Rectal smooth muscle tissue (tissue), 1 donor: Measurements from ENCODE around the gene RGS16.

Experiments
- H3K27ac ChIP-seq: one replicate; pipeline ENCODE4 v1.7.0; 2013; ENCODE audit warnings: low read depth, low read length, inconsistent platforms
- H3K27me3 ChIP-seq: one replicate; pipeline ENCODE4 v1.7.0; 2013; ENCODE audit warnings: low read length; ENCODE audit not compliant: control insufficient read depth, insufficient read depth
- H3K36me3 ChIP-seq: one replicate; pipeline ENCODE4 v1.7.0; 2013; ENCODE audit warnings: low read length; ENCODE audit not compliant: control insufficient read depth, insufficient read depth
- H3K4me1 ChIP-seq: one replicate; pipeline ENCODE4 v1.7.0; 2013; ENCODE audit warnings: low read length; ENCODE audit not compliant: control insufficient read depth, insufficient read depth
- H3K4me3 ChIP-seq: one replicate; pipeline ENCODE4 v1.7.0; 2013; ENCODE audit warnings: low read length
- H3K9ac ChIP-seq: one replicate; pipeline ENCODE4 v1.7.0; 2013; ENCODE audit warnings: low read length

RGS16 gene

DNA sequence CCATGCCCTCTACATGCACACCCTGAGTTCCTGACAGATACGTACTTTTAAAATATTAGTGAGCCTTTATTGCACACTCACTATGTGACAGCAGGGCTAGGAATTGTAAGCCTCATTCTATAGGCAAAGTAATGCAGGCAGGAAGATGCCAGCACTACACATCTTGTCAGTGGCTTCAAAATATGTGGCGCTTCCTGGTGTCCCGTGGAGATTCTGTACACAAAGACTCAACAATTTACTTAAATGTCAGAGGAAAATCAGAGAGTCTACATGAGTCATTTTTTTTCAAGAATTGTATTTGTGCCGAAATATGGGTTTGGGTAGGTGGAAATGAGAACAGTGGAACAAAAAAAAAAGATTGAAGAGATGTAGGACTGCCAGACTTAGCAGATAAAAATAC lies 42.7 kb downstream of the RGS16 start:
- Histone ChIP-seq H3K9ac (no peak overlapping the region), H3K27ac (no peak overlapping the region), H3K4me1 (no peaks in the 10 kb centered on the region), H3K36me3 (no peaks in the 10 kb centered on the region), H3K4me3 (no peak overlapping the region), H3K27me3 (no peaks in the 10 kb centered on the region)

GRCh38 chr1:182560392-182560984 lies 43.7 kb downstream of the RGS16 start:
- Histone ChIP-seq H3K4me1 (no peaks in the 10 kb centered on the region), H3K36me3 (no peaks in the 10 kb centered on the region), H3K27ac (no peak overlapping the region), H3K27me3 (no peaks in the 10 kb centered on the region), H3K9ac (no peak overlapping the region), H3K4me3 (no peak overlapping the region)

DNA sequence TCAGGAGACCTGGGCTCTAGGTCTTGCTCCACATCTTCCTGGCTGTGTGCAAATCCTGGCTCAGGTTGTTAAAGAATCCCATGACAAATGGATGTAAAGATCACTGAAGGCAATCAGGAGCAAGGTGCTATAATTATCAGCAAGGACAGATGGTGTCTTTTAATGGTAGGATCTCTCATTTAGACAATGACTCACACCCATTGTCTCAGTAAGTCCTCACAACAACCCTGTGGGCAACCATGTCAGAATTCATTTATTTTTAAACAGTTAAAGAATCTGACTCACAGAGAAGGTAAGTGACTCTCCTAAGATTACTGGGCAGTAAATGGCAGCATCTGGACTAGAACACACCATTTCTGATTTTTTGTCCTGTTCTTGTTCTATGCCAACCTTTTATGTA lies 47.9 kb downstream of the RGS16 start:
- Histone ChIP-seq H3K4me3 (no peak overlapping the region), H3K36me3 (no peaks in the 10 kb centered on the region), H3K9ac (no peak overlapping the region), H3K27ac (no peak overlapping the region), H3K27me3 (no peaks in the 10 kb centered on the region), H3K4me1 (no peaks in the 10 kb centered on the region)

GRCh38 chr1:182555493-182555892 lies 48.7 kb downstream of the RGS16 start:
- no peaks in the 10 kb centered on the region for H3K36me3 ChIP-seq
- no peaks in the 10 kb centered on the region for H3K4me1 ChIP-seq
- H3K4me3 ChIP-seq = no peak overlapping the region
- H3K27ac ChIP-seq = no peak overlapping the region
- no peaks in the 10 kb centered on the region for H3K27me3 ChIP-seq
- no peak overlapping the region for H3K9ac ChIP-seq

DNA sequence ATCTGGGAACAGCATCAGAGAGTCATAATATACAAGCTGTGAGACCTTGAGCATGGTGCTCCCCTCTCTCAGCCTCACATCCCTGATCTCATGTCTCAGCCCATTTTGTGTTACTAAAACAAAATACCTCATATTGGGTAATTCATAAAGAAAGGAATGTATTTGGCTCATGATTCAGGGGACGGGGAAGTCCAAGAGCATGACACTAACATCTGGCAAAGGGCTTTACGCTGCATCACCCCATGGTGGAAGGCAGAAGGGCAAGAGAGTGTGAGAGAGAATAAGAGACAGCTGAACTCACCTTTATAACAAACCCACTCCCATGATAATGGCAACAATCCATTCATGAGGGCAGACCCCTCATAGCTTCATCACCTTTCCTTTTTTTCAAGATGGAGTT lies 51.7 kb downstream of the RGS16 start:
- Histone ChIP-seq H3K27ac (no peak overlapping the region), H3K4me3 (no peak overlapping the region), H3K27me3 (no peaks in the 10 kb centered on the region), H3K4me1 (no peaks in the 10 kb centered on the region), H3K36me3 (no peaks in the 10 kb centered on the region), H3K9ac (no peak overlapping the region)

DNA sequence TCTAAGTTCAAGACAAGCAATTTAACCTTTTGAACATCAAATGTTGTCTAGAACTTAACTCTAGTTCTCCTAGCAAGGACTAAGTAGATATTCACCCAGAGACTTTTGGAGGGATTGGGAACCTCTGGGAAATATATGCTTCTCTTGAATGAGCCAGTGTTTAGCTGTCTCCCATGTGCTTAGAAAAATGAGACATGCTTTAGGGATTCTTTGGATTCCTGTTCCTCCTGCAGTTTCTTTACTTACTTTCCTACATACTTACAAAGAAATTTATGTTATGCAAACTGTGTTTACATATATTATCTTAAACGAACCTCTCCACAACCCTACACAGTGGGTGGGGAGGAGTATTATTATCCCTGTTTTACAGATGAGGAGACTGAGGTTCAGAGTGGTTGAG lies 54.4 kb downstream of the RGS16 start:
- no peaks in the 10 kb centered on the region for H3K4me1 ChIP-seq
- no peak overlapping the region for H3K4me3 ChIP-seq
- H3K9ac ChIP-seq = no peak overlapping the region
- H3K27ac ChIP-seq = no peak overlapping the region
- no peaks in the 10 kb centered on the region for H3K27me3 ChIP-seq
- no peaks in the 10 kb centered on the region for H3K36me3 ChIP-seq

- Histone ChIP-seq H3K36me3 (no peaks in the 10 kb centered on the region), H3K9ac (no peak overlapping the region), H3K4me1 (no peaks in the 10 kb centered on the region), H3K4me3 (no peak overlapping the region), H3K27ac (no peak overlapping the region), H3K27me3 (no peaks in the 10 kb centered on the region)
Measured at GRCh38 chr1:182549346-182549745, 54.8 kb downstream of the RGS16 start.
